OCI-LY3 (cell line): ENCODE data around the gene NCKAP1.

Source experiments
- CTCF ChIP-seq: fragments of 200-600, 300-600 bp; sonication (generic); IDR thresholded peaks from 2 replicates; pipeline ENCODE4 v1.5.1; 2014; ENCODE audit warnings: antibody characterized with exemption, low read length, low read depth
- EZH2phosphoT487 ChIP-seq: fragments of 200-600 bp; shearing (Covaris generic); IDR thresholded peaks from 2 replicates; pipeline ENCODE4 v1.6.1; 2018; ENCODE audit warnings: antibody characterized with exemption, mixed run types, low read depth

GRCh38 chr2:182906454-182906853 is 131.8 kb downstream of the NCKAP1 start:
- TF ChIP-seq CTCF (no peak), EZH2phosphoT487 (no peak)
